HG03460 (cell line): ENCODE measurements around the gene TNFAIP2.
"Not testable (repeated sequence)": the region's sequence is repeated elsewhere in the genome, so short reads cannot be mapped to it uniquely, and the experiment has no call there.

Experiments
- ATAC-seq: cut with Tn5 transposase; IDR thresholded peaks from one replicate; pipeline ENCODE4 v1.9.1; 2021; ENCODE audit not compliant: unreplicated experiment

Gene TNFAIP2

GRCh38 chr14:103105580-103106150 lies 17.6 kb upstream of the TNFAIP2 start:
- no peak for ATAC-seq

GRCh38 chr14:103107455-103107854 lies 15.8 kb upstream of the TNFAIP2 start:
- ATAC-seq = no peak

- no peak for ATAC-seq
Observed at GRCh38 chr14:103107941-103108748, 15.1 kb upstream of the TNFAIP2 start.

- no peak for ATAC-seq
Observed at GRCh38 chr14:103108749-103109207, 14.5 kb upstream of the TNFAIP2 start.

GRCh38 chr14:103109535-103110441 lies 13.5 kb upstream of the TNFAIP2 start:
- no peak for ATAC-seq

- no peak for ATAC-seq
Observed at GRCh38 chr14:103110681-103111231, 12.5 kb upstream of the TNFAIP2 start.

- no peak for ATAC-seq
Observed at GRCh38 chr14:103111232-103111868, 11.9 kb upstream of the TNFAIP2 start.

- no peak for ATAC-seq
Observed at GRCh38 chr14:103112400-103113243, 10.6 kb upstream of the TNFAIP2 start.

GRCh38 chr14:103113303-103113702 lies 10.0 kb upstream of the TNFAIP2 start:
- no peak for ATAC-seq

- ATAC-seq = no peak
Observed at GRCh38 chr14:103113774-103114173, 9.5 kb upstream of the TNFAIP2 start.

GRCh38 chr14:103115086-103115679 lies 8.1 kb upstream of the TNFAIP2 start:
- not testable (repeated sequence) for ATAC-seq

GRCh38 chr14:103115845-103116572 lies 7.3 kb upstream of the TNFAIP2 start:
- no peak for ATAC-seq

GRCh38 chr14:103116636-103117035 lies 6.6 kb upstream of the TNFAIP2 start:
- no peak for ATAC-seq

- ATAC-seq = not testable (repeated sequence)
Observed at GRCh38 chr14:103117499-103117898, 5.8 kb upstream of the TNFAIP2 start.

GRCh38 chr14:103118018-103118662 lies 5.1 kb upstream of the TNFAIP2 start:
- ATAC-seq = no peak

- no peak for ATAC-seq
Observed at GRCh38 chr14:103118663-103119404, 4.4 kb upstream of the TNFAIP2 start.

- ATAC-seq = not testable (repeated sequence)
Observed at GRCh38 chr14:103119527-103119926, 3.7 kb upstream of the TNFAIP2 start.
